A673 (cell line): ENCODE data around the gene PXDN. TPM values are rescaled to one million over a fixed set of nuclear protein-coding genes. Genes with fewer than 3 reads are reported as not detected.
"Not testable (repeated sequence)": the region's sequence is repeated elsewhere in the genome, so short reads cannot be mapped to it uniquely, and the experiment has no call there.

Source experiments
- BruUV-seq: library from RNA; stranded (reverse); fragments of 400-500 nt; replicated peaks from 2 replicates; lab custom pipeline; 2021; lab: Mats Ljungman, UMichigan
- CTCF ChIA-PET: fragments of 300-600 bp; sonication (Branson Sonifier 250); formaldehyde crosslinking; loops from one replicate; lab custom pipeline; 2022; ENCODE audit warnings: antibody characterized with exemption; lab: Charles Lee
- POLR2A ChIA-PET: fragments of 300-600 bp; sonication (Branson Sonifier 250); formaldehyde crosslinking; loops from one replicate; lab custom pipeline; 2022; ENCODE audit warnings: antibody characterized with exemption; ENCODE audit not compliant: low non-redundant PET; lab: Charles Lee
- DNase-seq: peaks from one replicate; pipeline ENCODE4 v3.0.0-alpha.2; 2015; ENCODE audit warnings: low spot score
- H3K27ac ChIP-seq: fragments of 200-600 bp; sonication (generic); 2 replicates; pipeline ENCODE4 v1.5.1; 2016; ENCODE audit warnings: mixed run types, low read depth, mild to moderate bottlenecking, mixed read lengths, antibody characterized with exemption, low read length; ENCODE audit not compliant: poor library complexity, severe bottlenecking
- H3K27me3 ChIP-seq: fragments of 200-600 bp; sonication (generic); replicated peaks from 2 replicates; pipeline ENCODE4 v1.6.1; 2017; ENCODE audit warnings: mixed run types, low read depth, mild to moderate bottlenecking, mixed read lengths, antibody characterized with exemption, low read length; ENCODE audit not compliant: insufficient read depth, poor library complexity
- H3K36me3 ChIP-seq: fragments of 200-600 bp; sonication (generic); 2 replicates; pipeline ENCODE4 v1.6.1; 2016; ENCODE audit warnings: mixed run types, mild to moderate bottlenecking, mixed read lengths, antibody characterized with exemption, low read length; ENCODE audit not compliant: insufficient read depth, poor library complexity, severe bottlenecking
- H3K4me1 ChIP-seq: fragments of 200-600 bp; sonication (generic); 2 replicates; pipeline ENCODE4 v1.6.1; 2017; ENCODE audit warnings: mixed run types, mild to moderate bottlenecking, mixed read lengths, antibody characterized with exemption, low read length; ENCODE audit not compliant: insufficient read depth, poor library complexity, severe bottlenecking
- H3K4me3 ChIP-seq: fragments of 200-600 bp; sonication (generic); 2 replicates; pipeline ENCODE4 v1.5.1; 2016; ENCODE audit warnings: low read depth, mixed run types, mild to moderate bottlenecking, mixed read lengths, low read length; ENCODE audit not compliant: poor library complexity, severe bottlenecking
- H3K9me3 ChIP-seq: fragments of 200-600 bp; sonication (generic); 2 replicates; pipeline ENCODE4 v1.6.1; 2016; ENCODE audit warnings: mixed run types, low read depth, mild to moderate bottlenecking, mixed read lengths, antibody characterized with exemption, low read length; ENCODE audit not compliant: poor library complexity, severe bottlenecking
- EZH2 ChIP-seq: fragments of 200-600 bp; sonication (generic); IDR thresholded peaks from 2 replicates; pipeline ENCODE4 v1.6.1; 2017; ENCODE audit warnings: borderline replicate concordance, low read depth, mild to moderate bottlenecking, mixed read lengths, antibody characterized with exemption, low read length; ENCODE audit not compliant: poor library complexity, severe bottlenecking
- intact Hi-C: fragments of 100-400 bp; cut with micrococcal nuclease; formaldehyde crosslinking; loops from one replicate; pipeline ENCODE4 v1.10.0; 2022; ENCODE audit not compliant: unreplicated experiment
- total RNA-seq: library from RNA; stranded (reverse); gene quantifications from 2 replicates; pipeline ENCODE4 v1.2.3, GENCODE V29; 2021
- TF ChIP-seq, protein P1 (sequence below): fragments of 300-800, 200-600 bp; sonication (generic); conservative IDR thresholded peaks from 2 replicates; pipeline ENCODE4 v1.5.1; 2017; ENCODE audit warnings: low read depth, mild to moderate bottlenecking, antibody characterized with exemption, low read length, moderate library complexity, mixed read lengths

PXDN gene
- total RNA-seq, 1 experiment from 2014 or later, result 162 TPM

DNA sequence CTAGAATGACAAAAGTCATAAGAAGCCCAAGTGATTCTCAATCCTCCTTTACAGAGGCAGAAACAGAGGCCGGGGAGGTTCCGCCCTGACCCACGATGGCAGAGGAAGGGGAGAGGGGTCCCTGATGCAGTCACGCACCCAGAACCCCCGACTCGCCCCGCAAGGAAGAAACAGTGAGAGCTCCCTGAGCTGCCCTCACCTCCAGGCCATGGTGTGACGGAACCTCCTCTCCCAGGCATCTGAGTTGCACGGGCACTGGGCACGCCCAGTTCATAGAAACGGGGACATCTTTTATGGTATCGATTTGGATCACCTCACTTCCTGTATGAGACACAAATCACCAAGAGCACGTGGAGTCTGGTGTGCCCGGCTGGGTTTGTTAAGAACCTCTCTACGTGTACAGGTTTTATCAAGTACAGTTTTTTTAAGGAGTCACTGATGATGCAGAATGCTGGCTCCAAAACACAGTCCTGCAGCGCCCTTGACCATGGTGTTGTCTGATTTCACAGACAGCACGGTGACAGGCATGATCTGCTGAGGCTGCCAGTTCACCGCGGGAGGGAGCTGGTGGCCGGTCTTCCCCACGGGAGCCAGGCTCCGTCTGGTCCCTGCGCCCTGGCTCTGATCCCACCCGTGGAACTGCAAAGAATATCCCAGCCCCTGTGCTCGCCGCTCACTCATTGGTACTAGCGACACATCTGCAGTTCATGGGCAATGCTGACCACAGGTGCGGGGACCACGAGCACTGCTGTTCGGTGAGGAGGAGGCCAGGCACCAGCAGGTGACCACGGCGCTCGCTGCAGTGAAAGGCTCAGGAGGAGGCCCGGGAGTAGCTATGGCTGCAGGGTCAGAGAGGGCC, 35.6 kb downstream of the PXDN start:
- TF ChIP-seq, protein P1, sequence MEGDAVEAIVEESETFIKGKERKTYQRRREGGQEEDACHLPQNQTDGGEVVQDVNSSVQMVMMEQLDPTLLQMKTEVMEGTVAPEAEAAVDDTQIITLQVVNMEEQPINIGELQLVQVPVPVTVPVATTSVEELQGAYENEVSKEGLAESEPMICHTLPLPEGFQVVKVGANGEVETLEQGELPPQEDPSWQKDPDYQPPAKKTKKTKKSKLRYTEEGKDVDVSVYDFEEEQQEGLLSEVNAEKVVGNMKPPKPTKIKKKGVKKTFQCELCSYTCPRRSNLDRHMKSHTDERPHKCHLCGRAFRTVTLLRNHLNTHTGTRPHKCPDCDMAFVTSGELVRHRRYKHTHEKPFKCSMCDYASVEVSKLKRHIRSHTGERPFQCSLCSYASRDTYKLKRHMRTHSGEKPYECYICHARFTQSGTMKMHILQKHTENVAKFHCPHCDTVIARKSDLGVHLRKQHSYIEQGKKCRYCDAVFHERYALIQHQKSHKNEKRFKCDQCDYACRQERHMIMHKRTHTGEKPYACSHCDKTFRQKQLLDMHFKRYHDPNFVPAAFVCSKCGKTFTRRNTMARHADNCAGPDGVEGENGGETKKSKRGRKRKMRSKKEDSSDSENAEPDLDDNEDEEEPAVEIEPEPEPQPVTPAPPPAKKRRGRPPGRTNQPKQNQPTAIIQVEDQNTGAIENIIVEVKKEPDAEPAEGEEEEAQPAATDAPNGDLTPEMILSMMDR, result no peak
- TF ChIP-seq EZH2, result no peak
- H3K4me3 ChIP-seq, result peak overlapping the region; percentile 17
- intact Hi-C loops, result loop anchor here (5.0 kb wide), 1 partner anchor 34 kb away; the partner anchor contains the start of gene PXDN

GRCh38 chr2:1707771-1708418, 36.4 kb downstream of the PXDN start:
- Histone ChIP-seq H3K4me1 (peaks cover 40% of the 10 kb centered on the region), H3K27me3 (no peaks in the 10 kb centered on the region), H3K4me3 (peak overlapping the region; percentile 17), H3K9me3 (no peaks in the 10 kb centered on the region), H3K36me3 (no peaks in the 10 kb centered on the region), H3K27ac (peak overlapping the region; percentile 70)
- BruUV-seq, result TSS peak; percentile 85
- no peak for TF ChIP-seq EZH2
- TF ChIP-seq, protein P1, result no peak
- CTCF ChIA-PET, result no interaction called here
- POLR2A ChIA-PET, result no interaction called here
- peak; percentile 89 for DNase-seq
- intact Hi-C loops, result loop anchor here (5.0 kb wide), 1 partner anchor 34 kb away; the partner anchor contains the start of gene PXDN

More for the DNA sequence above, 35.6 kb downstream of the PXDN start:
- no peaks in the 10 kb centered on the region for H3K9me3 ChIP-seq
- ChIA-PET CTCF (no interaction called here), POLR2A (no interaction called here)
- BruUV-seq, result no TSS peak
- no peaks in the 10 kb centered on the region for H3K27me3 ChIP-seq
- no peaks in the 10 kb centered on the region for H3K36me3 ChIP-seq
- H3K27ac ChIP-seq, result peak overlapping the region; percentile 70
- H3K4me1 ChIP-seq, result peaks cover 48% of the 10 kb centered on the region
- no peak for DNase-seq

- peaks cover 29% of the 10 kb centered on the region for H3K4me1 ChIP-seq
- BruUV-seq, DNase-seq, H3K27ac ChIP-seq, CTCF ChIA-PET, H3K27me3 ChIP-seq, POLR2A ChIA-PET, H3K4me3 ChIP-seq, H3K36me3 ChIP-seq, H3K9me3 ChIP-seq: not testable (repeated sequence)
- intact Hi-C loops, result loop anchor here (5.0 kb wide), 1 partner anchor 36 kb away; the partner anchor contains the start of gene PXDN
These were observed 38.0 kb downstream of the PXDN start for GRCh38 chr2:1706089-1706841.
